Transverse colon (tissue), 4 donors: ENCODE data around the gene MDFIC2. TPM values are rescaled to one million over a fixed set of nuclear protein-coding genes. Genes with fewer than 3 reads are reported as not detected.

ENCODE experiments used
- DNase-seq: peaks from one replicate; pipeline ENCODE4 v3.0.0-alpha.2; 2019
- H3K27ac ChIP-seq, 4 donors: fragments of 200-600 bp; sonication (generic); 2 replicates each; pipeline ENCODE4 v1.5.1; 2016 to 2018; ENCODE audit warnings: inconsistent platforms in 4 of 4
- H3K27me3 ChIP-seq: fragments of 200-600 bp; sonication (generic); 2 replicates; pipeline ENCODE4 v1.5.1; 2017; ENCODE audit warnings: inconsistent platforms
- H3K36me3 ChIP-seq, 4 donors: fragments of 200-600 bp; sonication (generic); 2 replicates each; pipeline ENCODE4 v1.5.1; 2017 to 2019; ENCODE audit warnings: inconsistent platforms in 4 of 4
- H3K4me1 ChIP-seq, 4 donors: fragments of 200-600 bp; sonication (generic); 2 replicates each; pipeline ENCODE4 v1.5.1; 2017 to 2020; ENCODE audit warnings: inconsistent platforms in 4 of 4
- H3K4me3 ChIP-seq, 4 donors: fragments of 200-600 bp; sonication (generic); 1 replicate in 1 of 4; 2 replicates in 3 of 4; pipeline versions ENCODE4 v1.5.1 to v1.6.1; 2017 to 2019; ENCODE audit warnings: inconsistent platforms in 4 of 4
- H3K9me3 ChIP-seq, 2 donors: fragments of 200-600 bp; sonication (generic); 2 replicates each; pipeline ENCODE4 v1.5.1; 2017 to 2019; ENCODE audit warnings: inconsistent platforms in 2 of 2
- EP300 ChIP-seq: sonication (generic); formaldehyde crosslinking; IDR thresholded peaks from one replicate; pipeline ENCODE4 v1.6.1; 2017; ENCODE audit warnings: antibody characterized with exemption, low read depth
- POLR2A ChIP-seq: fragments of 450-650 bp; IDR thresholded peaks from one replicate; pipeline ENCODE4 v1.6.1; 2016; ENCODE audit warnings: antibody characterized with exemption, mild to moderate bottlenecking, moderate library complexity
- POLR2AphosphoS5 ChIP-seq, 3 donors: sonication (generic); formaldehyde crosslinking; IDR thresholded peaks; one replicate each; pipeline ENCODE4 v1.6.1; 2016; ENCODE audit warnings: antibody characterized with exemption in 3 of 3
- WGBS, 2 donors: methylation state at CpG; one replicate each; pipeline ENCODE4 v1.1.5; 2018; ENCODE audit warnings: low coverage in 1 of 2; 5-methylcytosine and 5-hydroxymethylcytosine counted together
- in situ Hi-C, 4 donors: fragments of 200-750 bp; cut with MboI; loops; one replicate each; pipeline versions ENCODE4 v1.15.0 to v1.15.1; 2017; ENCODE audit warnings: low sequenced_read_pairs in 3 of 4, low pct_ligation_motif_present in 1 of 4, low pct_unique_long_range_greater_than_20kb in 1 of 4
- intact Hi-C: fragments of 100-400 bp; cut with DNase I; formaldehyde crosslinking; loops from one replicate; pipeline ENCODE4 v1.15.1; 2023; ENCODE audit warnings: low total_unique reads
- total RNA-seq, 4 donors: library from RNA; depleted of rRNA; stranded (reverse); fragments of >200 nt; gene quantifications; one replicate each; pipeline ENCODE4 v1.1.0, GENCODE V29; 2016
- TF ChIP-seq, protein P1 (sequence below), 5 experiments: fragments of 200-600 bp in 3 of 5; fragments of 450-650 bp in 2 of 5; sonication (generic) in 3 of 5; IDR thresholded peaks; 1 replicate in 2 of 5; 2 replicates in 3 of 5; pipeline ENCODE4 v1.5.1; 2016 to 2017; ENCODE audit warnings: antibody characterized with exemption in 5 of 5, inconsistent platforms in 3 of 5, mild to moderate bottlenecking in 2 of 5, moderate library complexity in 1 of 5

MDFIC2 gene
- total RNA-seq, 4 donors from 2014 or later, result not detected

- no peak for TF ChIP-seq POLR2A
- no peak for TF ChIP-seq POLR2AphosphoS5 (IDR thresholded peaks at IDR 0.05)
- TF ChIP-seq, protein P1, sequence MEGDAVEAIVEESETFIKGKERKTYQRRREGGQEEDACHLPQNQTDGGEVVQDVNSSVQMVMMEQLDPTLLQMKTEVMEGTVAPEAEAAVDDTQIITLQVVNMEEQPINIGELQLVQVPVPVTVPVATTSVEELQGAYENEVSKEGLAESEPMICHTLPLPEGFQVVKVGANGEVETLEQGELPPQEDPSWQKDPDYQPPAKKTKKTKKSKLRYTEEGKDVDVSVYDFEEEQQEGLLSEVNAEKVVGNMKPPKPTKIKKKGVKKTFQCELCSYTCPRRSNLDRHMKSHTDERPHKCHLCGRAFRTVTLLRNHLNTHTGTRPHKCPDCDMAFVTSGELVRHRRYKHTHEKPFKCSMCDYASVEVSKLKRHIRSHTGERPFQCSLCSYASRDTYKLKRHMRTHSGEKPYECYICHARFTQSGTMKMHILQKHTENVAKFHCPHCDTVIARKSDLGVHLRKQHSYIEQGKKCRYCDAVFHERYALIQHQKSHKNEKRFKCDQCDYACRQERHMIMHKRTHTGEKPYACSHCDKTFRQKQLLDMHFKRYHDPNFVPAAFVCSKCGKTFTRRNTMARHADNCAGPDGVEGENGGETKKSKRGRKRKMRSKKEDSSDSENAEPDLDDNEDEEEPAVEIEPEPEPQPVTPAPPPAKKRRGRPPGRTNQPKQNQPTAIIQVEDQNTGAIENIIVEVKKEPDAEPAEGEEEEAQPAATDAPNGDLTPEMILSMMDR (IDR thresholded peaks at IDR 0.05), result no peak
- TF ChIP-seq EP300, result no peak
- WGBS, 2 donors, result 19 to 34% methylated on average over 4 to 12 of the region's 12 CpGs
- in situ Hi-C loops (no loop called here), intact Hi-C loops (no loop called here)
- DNase-seq, result no peak
- Histone ChIP-seq H3K4me3 (no peak overlapping the region), H3K27me3 (peaks cover 15% of the 10 kb centered on the region), H3K27ac (no peak overlapping the region), H3K4me1 (no peaks in the 10 kb centered on the region), H3K36me3 (no peaks in the 10 kb centered on the region), H3K9me3 (no peaks in the 10 kb centered on the region)
Observed at GRCh38 chr3:70182166-70182565, 130.3 kb downstream of the MDFIC2 start.

DNA sequence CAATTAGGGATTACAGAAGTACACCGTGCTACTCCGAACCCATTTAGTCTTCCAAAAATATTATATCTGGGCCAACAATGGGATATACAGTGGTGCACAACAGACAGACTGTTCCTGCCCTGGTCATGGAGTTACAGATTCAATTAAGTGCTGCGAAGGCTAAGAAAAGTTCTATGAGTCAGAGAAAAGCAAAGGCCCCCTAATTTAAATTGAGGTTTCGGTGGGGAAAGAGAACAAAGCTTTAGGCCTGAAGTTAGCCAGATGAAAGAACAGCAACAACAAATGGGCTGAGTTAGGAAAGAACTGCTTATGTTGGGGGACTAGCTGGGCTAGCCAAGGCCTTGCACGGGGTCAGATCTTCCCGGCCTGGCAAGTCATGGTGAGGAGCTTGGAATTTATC, 131.8 kb downstream of the MDFIC2 start:
- Histone ChIP-seq H3K27ac (no peak overlapping the region), H3K27me3 (peaks cover 15% of the 10 kb centered on the region), H3K9me3 (no peaks in the 10 kb centered on the region), H3K4me1 (no peaks in the 10 kb centered on the region), H3K36me3 (no peaks in the 10 kb centered on the region), H3K4me3 (no peak overlapping the region)
- DNase-seq, result no peak
- in situ Hi-C loops, result no loop called here
- no peak for TF ChIP-seq EP300
- TF ChIP-seq, protein P1 (IDR thresholded peaks at IDR 0.05), result no peak
- no peak for TF ChIP-seq POLR2AphosphoS5 (IDR thresholded peaks at IDR 0.05)
- no peak for TF ChIP-seq POLR2A
- intact Hi-C loops, result no loop called here
- 80 to 84% methylated on average over 4 to 6 of the region's 6 CpGs for WGBS, 2 donors

DNA sequence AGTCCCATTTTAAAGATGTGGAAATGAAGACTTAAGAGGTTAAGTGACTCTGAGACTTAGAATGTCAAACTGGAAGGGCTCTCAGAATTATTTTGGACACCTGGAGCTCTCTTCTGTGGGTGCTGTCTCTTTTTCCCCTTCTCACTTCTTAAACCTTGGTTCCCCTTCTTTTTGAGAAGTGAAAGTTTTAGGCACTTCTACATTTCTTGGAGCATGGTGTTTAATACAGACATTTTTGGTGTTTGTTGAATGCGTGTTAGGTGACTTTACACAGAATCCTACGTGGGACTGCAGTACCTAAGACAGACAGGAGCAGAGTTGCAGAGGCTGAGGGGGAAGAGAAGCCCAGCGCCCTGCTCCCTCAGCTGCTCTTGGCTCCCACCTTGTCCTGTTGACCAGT, 133.3 kb downstream of the MDFIC2 start:
- intact Hi-C loops (no loop called here), in situ Hi-C loops (no loop called here)
- no peaks in the 10 kb centered on the region for H3K36me3 ChIP-seq
- TF ChIP-seq, protein P1 (IDR thresholded peaks at IDR 0.05), result no peak
- TF ChIP-seq EP300 (no peak), POLR2AphosphoS5 (IDR thresholded peaks at IDR 0.05) (no peak), POLR2A (no peak)
- no peak overlapping the region for H3K4me3 ChIP-seq
- no peaks in the 10 kb centered on the region for H3K9me3 ChIP-seq
- no peaks in the 10 kb centered on the region for H3K4me1 ChIP-seq
- WGBS, 2 donors, result 60 to 77% methylated on average over 1 to 3 of the region's 3 CpGs
- no peak for DNase-seq
- no peak overlapping the region for H3K27ac ChIP-seq
- peaks cover 15% of the 10 kb centered on the region for H3K27me3 ChIP-seq

DNA sequence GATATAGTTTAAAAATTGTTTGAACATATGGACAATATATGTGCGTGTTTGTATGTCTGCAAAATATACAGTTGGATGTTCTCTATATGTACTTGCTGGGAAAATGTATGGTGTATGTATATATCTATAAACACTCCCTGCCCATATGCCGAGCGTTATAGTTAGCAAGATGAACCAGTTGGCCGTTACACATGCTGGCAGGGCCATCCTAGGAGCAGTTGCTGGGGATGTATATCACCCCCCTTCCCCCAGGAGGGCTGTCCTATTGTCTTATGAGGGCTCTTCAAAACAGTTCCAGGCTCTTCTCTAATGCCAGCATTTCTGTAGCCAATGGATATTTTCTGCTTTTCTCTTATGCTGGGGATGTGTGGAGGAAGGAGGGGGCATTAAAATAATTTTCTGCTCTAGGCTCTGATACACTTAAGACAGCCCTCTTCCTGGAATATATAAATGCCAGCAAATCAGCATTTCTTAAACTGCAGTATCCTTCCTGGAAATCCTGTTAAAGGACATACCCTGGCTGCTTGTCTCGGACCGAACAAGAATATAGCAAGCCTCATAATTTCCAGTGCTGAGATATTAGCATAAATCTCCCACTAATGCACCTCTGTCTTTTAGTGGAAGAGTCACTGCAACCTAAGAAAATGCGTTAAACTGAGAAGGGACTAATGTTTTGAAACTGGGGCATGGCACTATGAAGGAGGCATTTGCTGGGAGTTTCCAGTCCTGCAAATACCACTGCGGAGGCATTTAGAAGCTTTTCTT, 134.4 kb downstream of the MDFIC2 start:
- DNase-seq, result no peak
- Histone ChIP-seq H3K27ac (no peak overlapping the region), H3K36me3 (no peaks in the 10 kb centered on the region), H3K27me3 (peaks cover 12% of the 10 kb centered on the region), H3K4me1 (no peaks in the 10 kb centered on the region), H3K4me3 (no peak overlapping the region), H3K9me3 (no peaks in the 10 kb centered on the region)
- in situ Hi-C loops, result no loop called here
- intact Hi-C loops, result no loop called here
- TF ChIP-seq POLR2A (no peak), POLR2AphosphoS5 (IDR thresholded peaks at IDR 0.05) (no peak), EP300 (no peak)
- TF ChIP-seq, protein P1 (IDR thresholded peaks at IDR 0.05), result no peak
- 69 to 70% methylated on average over 8 of the region's 8 CpGs for WGBS, 2 donors
